GM12878 (cell line): ENCODE data around the gene PTCD2. TPM values are rescaled to one million over a fixed set of nuclear protein-coding genes. Genes with fewer than 3 reads are reported as not detected.

Source experiments
- ATAC-seq: fragments of 200-7000 bp; cut with Tn5 transposase; 3 replicates; pipeline ENCODE4 v1.9.1; 2020; ENCODE audit warnings: mild to moderate bottlenecking, moderate library complexity
- BruUV-seq: library from RNA; stranded (reverse); fragments of 400-500 nt; replicated peaks from 2 replicates; lab custom pipeline; 2021; lab: Mats Ljungman, UMichigan
- CTCF ChIA-PET: fragments of 300-600 bp; sonication (Branson Sonifier 250); formaldehyde crosslinking; extraction: SDS; loops from one replicate; lab custom pipeline; 2021; ENCODE audit warnings: inconsistent platforms; lab: Yijun Ruan, JAX
- POLR2A ChIA-PET: fragments of 350-600 bp; formaldehyde crosslinking; extraction: SDS; loops from one replicate; lab custom pipeline; 2021; ENCODE audit warnings: inconsistent platforms; lab: Charles Lee
- RAD21 ChIA-PET: fragments of 300-600 bp; sonication (Branson Sonifier 250); formaldehyde crosslinking; loops from one replicate; lab custom pipeline; 2023; ENCODE audit warnings: antibody characterized with exemption; ENCODE audit not compliant: unreplicated experiment; lab: Charles Lee
- SMC1A ChIA-PET: fragments of 300-600 bp; sonication (Branson Sonifier 250); formaldehyde crosslinking; loops from one replicate; lab custom pipeline; 2023; ENCODE audit not compliant: unreplicated experiment, uncharacterized antibody; lab: Charles Lee
- DNase-seq: peaks from one replicate; pipeline ENCODE4 v3.0.0-alpha.2; 2011; ENCODE audit warnings: low read depth, low spot score
- FAIRE-seq: peaks from 3 replicates; lab custom pipeline; 2011; peaks lifted over from hg19 to GRCh38; lab: Jason Lieb, UNC
- H2AFZ ChIP-seq: 2 replicates; pipeline ENCODE4 v1.6.0; 2011; ENCODE audit warnings: low read depth, low read length, control low read depth; ENCODE audit not compliant: control insufficient read depth
- H3K27ac ChIP-seq: 2 replicates; pipeline ENCODE4 v1.5.1; 2011; ENCODE audit warnings: control low read depth; ENCODE audit not compliant: control insufficient read depth, insufficient read depth
- H3K27me3 ChIP-seq, 2 experiments: replicated peaks in 1 of 2; 2 replicates each; pipeline versions ENCODE4 v1.6.0 to v1.6.1; 2011; ENCODE audit warnings: low read length in 1 of 2; ENCODE audit not compliant: control insufficient read depth in 2 of 2, insufficient read depth in 2 of 2
- H3K36me3 ChIP-seq, 2 experiments: 2 replicates each; pipeline ENCODE4 v1.5.1; 2011; ENCODE audit warnings: low read length in 1 of 2; ENCODE audit not compliant: control insufficient read depth in 2 of 2, insufficient read depth in 2 of 2
- H3K4me1 ChIP-seq: 2 replicates; pipeline ENCODE4 v1.6.1; 2011; ENCODE audit warnings: mild to moderate bottlenecking, low read length, moderate library complexity, mixed read lengths; ENCODE audit not compliant: control insufficient read depth, insufficient read depth
- H3K4me2 ChIP-seq: 2 replicates; pipeline ENCODE4 v1.6.0; 2011; ENCODE audit warnings: control low read depth; ENCODE audit not compliant: control insufficient read depth, insufficient read depth
- H3K4me3 ChIP-seq: fragments of 200-600 bp; sonication (generic); 2 replicates; pipeline ENCODE4 v1.5.1; 2016
- H3K79me2 ChIP-seq: 2 replicates; pipeline ENCODE4 v1.6.0; 2011; ENCODE audit warnings: low read length; ENCODE audit not compliant: control insufficient read depth, insufficient read depth
- H3K9ac ChIP-seq: 2 replicates; pipeline ENCODE4 v1.8.0; 2011; ENCODE audit warnings: low read length, control low read depth, mixed read lengths; ENCODE audit not compliant: control insufficient read depth, insufficient read depth
- H3K9me3 ChIP-seq: replicated peaks from 3 replicates; pipeline ENCODE4 v1.5.1; 2011; ENCODE audit warnings: mild to moderate bottlenecking, low read length; ENCODE audit not compliant: control insufficient read depth, insufficient read depth
- H4K20me1 ChIP-seq: 2 replicates; pipeline ENCODE4 v1.6.0; 2011; ENCODE audit not compliant: control insufficient read depth, insufficient read depth
- CBX5 ChIP-seq: sonication (generic); IDR thresholded peaks from 2 replicates; pipeline ENCODE4 v1.6.1; 2016; ENCODE audit warnings: low read depth, moderate library complexity, mild to moderate bottlenecking, inconsistent platforms
- CHD1 ChIP-seq: IDR thresholded peaks from 2 replicates; pipeline ENCODE4 v1.6.1; 2012; ENCODE audit warnings: low read depth, low read length, improper control_type of control experiment
- DPF2 ChIP-seq: fragments of 450-650 bp; IDR thresholded peaks from 2 replicates; pipeline ENCODE4 v1.6.1; 2017; ENCODE audit warnings: mild to moderate bottlenecking
- JUND ChIP-seq: IDR thresholded peaks from 2 replicates; pipeline ENCODE4 v1.6.1; 2012; ENCODE audit warnings: low read depth, mild to moderate bottlenecking, low read length, improper control_type of control experiment, moderate library complexity
- NRF1 ChIP-seq: conservative IDR thresholded peaks from 2 replicates; pipeline ENCODE4 v1.6.1; 2011; ENCODE audit warnings: mild to moderate bottlenecking, low read depth, low read length, improper control_type of control experiment
- RBBP5 ChIP-seq: fragments of 200-600 bp; sonication (generic); conservative IDR thresholded peaks from 2 replicates; pipeline ENCODE4 v1.6.1; 2016
- RUNX3 ChIP-seq: IDR thresholded peaks from 2 replicates; pipeline ENCODE4 v1.6.1; 2012; ENCODE audit warnings: low read length, inconsistent platforms
- SMAD5 ChIP-seq: IDR thresholded peaks from 2 replicates; pipeline ENCODE4 v1.6.1; 2016; ENCODE audit warnings: antibody characterized with exemption, low read depth
- ZNF207 ChIP-seq: fragments of 450-650 bp; IDR thresholded peaks from 2 replicates; pipeline ENCODE4 v1.6.1; 2014; ENCODE audit warnings: antibody characterized with exemption, mild to moderate bottlenecking, borderline replicate concordance
- ZSCAN29 ChIP-seq: fragments of 450-650 bp; IDR thresholded peaks from 2 replicates; pipeline ENCODE4 v1.6.1; 2017; ENCODE audit warnings: mild to moderate bottlenecking, moderate library complexity
- whole genome bisulfite sequencing: methylation state at CpG from one replicate; pipeline ENCODE4 v1.1.6; 2016; ENCODE audit warnings: low lambda C conversion rate; ENCODE audit not compliant: insufficient replicate concordance, insufficient coverage; ENCODE audit errors: missing lambda C conversion rate; 5-methylcytosine and 5-hydroxymethylcytosine counted together
- in situ Hi-C: fragments of 300-500 bp; cut with MboI; formaldehyde crosslinking; loops from 9 replicates; pipeline ENCODE4 v1.14.3; 2018; ENCODE audit warnings: mixed read lengths
- intact Hi-C: fragments of 100-400 bp; cut with micrococcal nuclease; formaldehyde crosslinking; loops from one replicate; pipeline ENCODE4 v1.14.2; 2022; ENCODE audit not compliant: unreplicated experiment
- polyA plus RNA-seq, 11 experiments: library from polyadenylated mRNA; depleted of rRNA in 4 of 11; unstranded in 6 of 11; stranded (reverse) in 5 of 11; fragments of >200 nt; fragmentation: Nextera tagmentation in 4 of 11; fragmentation: Illumina TruSeq in 1 of 11; extraction: Ambion mirVana in 4 of 11; extraction: Trizol in 1 of 11; gene quantifications; 1 replicate in 1 of 11; 2 replicates in 10 of 11; pipeline versions ENCODE4 v1.2.1 to v1.2.3, GENCODE V29; 2011 to 2016; ENCODE audit warnings: inconsistent platforms in 2 of 11, missing spikeins in 2 of 11, low read depth in 1 of 11
- total RNA-seq, 4 experiments: library from RNA; depleted of rRNA in 3 of 4; stranded (reverse); fragments of >200 nt in 3 of 4; fragmentation: Illumina TruSeq in 1 of 4; extraction: Trizol in 1 of 4; gene quantifications; 2 replicates each; pipeline versions ENCODE4 v1.2.1 to v1.2.3, GENCODE V29; 2013 to 2021
- TF ChIP-seq, protein P1 (sequence below): fragments of 450-650 bp; IDR thresholded peaks from 2 replicates; pipeline ENCODE4 v1.6.1; 2016; ENCODE audit warnings: mild to moderate bottlenecking, moderate library complexity, borderline replicate concordance
- TF ChIP-seq, protein P2 (sequence below): fragments of 450-650 bp; IDR thresholded peaks from 2 replicates; pipeline ENCODE4 v1.6.1; 2014; ENCODE audit warnings: mild to moderate bottlenecking
- TF ChIP-seq, protein P3 (sequence below): IDR thresholded peaks from 2 replicates; pipeline ENCODE4 v1.6.1; 2011; ENCODE audit warnings: borderline replicate concordance, low read depth, mild to moderate bottlenecking, moderate library complexity, mixed read lengths, low read length; ENCODE audit not compliant: insufficient read depth; ENCODE audit errors: extremely low read length

Gene PTCD2
- total and polyA plus RNA-seq, 10 of the 15 experiments (the other 5 are each of a cell fraction or from before 2014, with no cell fraction given) = 8.7 to 15.0 (median 11.9) TPM

DNA sequence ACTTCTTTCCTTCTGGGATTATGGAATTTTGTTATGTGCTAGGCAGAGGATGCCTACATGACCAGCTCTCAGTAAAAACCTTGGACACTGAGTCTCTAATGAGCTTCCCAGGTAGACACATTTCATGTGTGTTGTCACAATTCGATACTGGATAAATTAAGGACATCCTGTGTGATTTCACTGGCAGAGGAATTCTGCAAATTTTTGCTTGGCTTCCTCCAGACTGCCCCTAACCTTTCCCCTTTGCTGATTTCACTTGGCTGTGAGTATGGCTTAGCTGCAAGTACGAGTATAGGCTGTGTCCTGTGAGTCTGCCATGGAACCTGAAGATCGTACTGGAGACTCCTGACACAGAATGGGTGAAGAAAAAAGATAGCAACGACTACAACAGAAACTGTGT, 47.8 kb upstream of the PTCD2 start:
- no TSS peak for BruUV-seq
- Histone ChIP-seq H3K4me3 (no peak overlapping the region), H3K36me3 (peaks cover 0 to 14% of the 10 kb centered on the region in 2 experiments; a peak in 1 of 4 replicates), H2AFZ (no peak overlapping the region), H3K9me3 (no peaks in the 10 kb centered on the region; the same call in 2 of the 3 replicates), H3K4me2 (no peak overlapping the region), H3K79me2 (no peaks in the 10 kb centered on the region), H3K4me1 (no peaks in the 10 kb centered on the region), H3K27me3 (no peaks in the 10 kb centered on the region), H4K20me1 (no peaks in the 10 kb centered on the region), H3K27ac (no peak overlapping the region), H3K9ac (no peak overlapping the region)
- WGBS = 98% methylated on average over 4 of the region's 4 CpGs
- ATAC-seq (no peak), FAIRE-seq (no peak), DNase-seq (no peak)
- intact Hi-C loops (no loop called here), in situ Hi-C loops (no loop called here)
- ChIA-PET RAD21 (interaction anchor here (1.1 kb wide), 1 partner anchor 36 kb away, joined by 5 read pairs; no protein-coding TSS in a partner anchor), SMC1A (interaction anchor here (1.3 to 2.8 kb wide), 4 partner anchors 8 to 33 kb away, joined by 5 to 10 read pairs (median 7); no protein-coding TSS in a partner anchor), CTCF (interaction anchor here (1.0 to 7.1 kb wide), 8 partner anchors 11 to 135 kb away, joined by 3 to 59 read pairs (median 3); no protein-coding TSS in a partner anchor), POLR2A (interaction anchor here (1.2 to 1.6 kb wide), 2 partner anchors 29 to 36 kb away, joined by 3 read pairs; no protein-coding TSS in a partner anchor)
- TF ChIP-seq JUND (no peak), CBX5 (no peak), DPF2 (no peak), ZSCAN29 (no peak), RUNX3 (no peak), RBBP5 (no peak), ZNF207 (no peak), NRF1 (no peak), CHD1 (no peak), SMAD5 (no peak)
- TF ChIP-seq, protein P1, sequence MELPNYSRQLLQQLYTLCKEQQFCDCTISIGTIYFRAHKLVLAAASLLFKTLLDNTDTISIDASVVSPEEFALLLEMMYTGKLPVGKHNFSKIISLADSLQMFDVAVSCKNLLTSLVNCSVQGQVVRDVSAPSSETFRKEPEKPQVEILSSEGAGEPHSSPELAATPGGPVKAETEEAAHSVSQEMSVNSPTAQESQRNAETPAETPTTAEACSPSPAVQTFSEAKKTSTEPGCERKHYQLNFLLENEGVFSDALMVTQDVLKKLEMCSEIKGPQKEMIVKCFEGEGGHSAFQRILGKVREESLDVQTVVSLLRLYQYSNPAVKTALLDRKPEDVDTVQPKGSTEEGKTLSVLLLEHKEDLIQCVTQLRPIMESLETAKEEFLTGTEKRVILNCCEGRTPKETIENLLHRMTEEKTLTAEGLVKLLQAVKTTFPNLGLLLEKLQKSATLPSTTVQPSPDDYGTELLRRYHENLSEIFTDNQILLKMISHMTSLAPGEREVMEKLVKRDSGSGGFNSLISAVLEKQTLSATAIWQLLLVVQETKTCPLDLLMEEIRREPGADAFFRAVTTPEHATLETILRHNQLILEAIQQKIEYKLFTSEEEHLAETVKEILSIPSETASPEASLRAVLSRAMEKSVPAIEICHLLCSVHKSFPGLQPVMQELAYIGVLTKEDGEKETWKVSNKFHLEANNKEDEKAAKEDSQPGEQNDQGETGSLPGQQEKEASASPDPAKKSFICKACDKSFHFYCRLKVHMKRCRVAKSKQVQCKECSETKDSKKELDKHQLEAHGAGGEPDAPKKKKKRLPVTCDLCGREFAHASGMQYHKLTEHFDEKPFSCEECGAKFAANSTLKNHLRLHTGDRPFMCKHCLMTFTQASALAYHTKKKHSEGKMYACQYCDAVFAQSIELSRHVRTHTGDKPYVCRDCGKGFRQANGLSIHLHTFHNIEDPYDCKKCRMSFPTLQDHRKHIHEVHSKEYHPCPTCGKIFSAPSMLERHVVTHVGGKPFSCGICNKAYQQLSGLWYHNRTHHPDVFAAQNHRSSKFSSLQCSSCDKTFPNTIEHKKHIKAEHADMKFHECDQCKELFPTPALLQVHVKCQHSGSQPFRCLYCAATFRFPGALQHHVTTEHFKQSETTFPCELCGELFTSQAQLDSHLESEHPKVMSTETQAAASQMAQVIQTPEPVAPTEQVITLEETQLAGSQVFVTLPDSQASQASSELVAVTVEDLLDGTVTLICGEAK = no peak
- TF ChIP-seq, protein P2, sequence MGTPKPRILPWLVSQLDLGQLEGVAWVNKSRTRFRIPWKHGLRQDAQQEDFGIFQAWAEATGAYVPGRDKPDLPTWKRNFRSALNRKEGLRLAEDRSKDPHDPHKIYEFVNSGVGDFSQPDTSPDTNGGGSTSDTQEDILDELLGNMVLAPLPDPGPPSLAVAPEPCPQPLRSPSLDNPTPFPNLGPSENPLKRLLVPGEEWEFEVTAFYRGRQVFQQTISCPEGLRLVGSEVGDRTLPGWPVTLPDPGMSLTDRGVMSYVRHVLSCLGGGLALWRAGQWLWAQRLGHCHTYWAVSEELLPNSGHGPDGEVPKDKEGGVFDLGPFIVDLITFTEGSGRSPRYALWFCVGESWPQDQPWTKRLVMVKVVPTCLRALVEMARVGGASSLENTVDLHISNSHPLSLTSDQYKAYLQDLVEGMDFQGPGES = no peak
- TF ChIP-seq, protein P3, sequence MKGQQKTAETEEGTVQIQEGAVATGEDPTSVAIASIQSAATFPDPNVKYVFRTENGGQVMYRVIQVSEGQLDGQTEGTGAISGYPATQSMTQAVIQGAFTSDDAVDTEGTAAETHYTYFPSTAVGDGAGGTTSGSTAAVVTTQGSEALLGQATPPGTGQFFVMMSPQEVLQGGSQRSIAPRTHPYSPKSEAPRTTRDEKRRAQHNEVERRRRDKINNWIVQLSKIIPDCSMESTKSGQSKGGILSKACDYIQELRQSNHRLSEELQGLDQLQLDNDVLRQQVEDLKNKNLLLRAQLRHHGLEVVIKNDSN = no peak
